GM21423 (cell line): ENCODE data around the gene ZNF213.
A peak's percentile ranks its signal among the peaks of the same experiment; 100 is the strongest.

Experiments
- ATAC-seq: cut with Tn5 transposase; IDR thresholded peaks from one replicate; pipeline ENCODE4 v1.9.1; 2021; ENCODE audit warnings: mild to moderate bottlenecking, moderate library complexity; ENCODE audit not compliant: unreplicated experiment

Gene ZNF213, protein sequence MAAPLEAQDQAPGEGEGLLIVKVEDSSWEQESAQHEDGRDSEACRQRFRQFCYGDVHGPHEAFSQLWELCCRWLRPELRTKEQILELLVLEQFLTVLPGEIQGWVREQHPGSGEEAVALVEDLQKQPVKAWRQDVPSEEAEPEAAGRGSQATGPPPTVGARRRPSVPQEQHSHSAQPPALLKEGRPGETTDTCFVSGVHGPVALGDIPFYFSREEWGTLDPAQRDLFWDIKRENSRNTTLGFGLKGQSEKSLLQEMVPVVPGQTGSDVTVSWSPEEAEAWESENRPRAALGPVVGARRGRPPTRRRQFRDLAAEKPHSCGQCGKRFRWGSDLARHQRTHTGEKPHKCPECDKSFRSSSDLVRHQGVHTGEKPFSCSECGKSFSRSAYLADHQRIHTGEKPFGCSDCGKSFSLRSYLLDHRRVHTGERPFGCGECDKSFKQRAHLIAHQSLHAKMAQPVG

DNA sequence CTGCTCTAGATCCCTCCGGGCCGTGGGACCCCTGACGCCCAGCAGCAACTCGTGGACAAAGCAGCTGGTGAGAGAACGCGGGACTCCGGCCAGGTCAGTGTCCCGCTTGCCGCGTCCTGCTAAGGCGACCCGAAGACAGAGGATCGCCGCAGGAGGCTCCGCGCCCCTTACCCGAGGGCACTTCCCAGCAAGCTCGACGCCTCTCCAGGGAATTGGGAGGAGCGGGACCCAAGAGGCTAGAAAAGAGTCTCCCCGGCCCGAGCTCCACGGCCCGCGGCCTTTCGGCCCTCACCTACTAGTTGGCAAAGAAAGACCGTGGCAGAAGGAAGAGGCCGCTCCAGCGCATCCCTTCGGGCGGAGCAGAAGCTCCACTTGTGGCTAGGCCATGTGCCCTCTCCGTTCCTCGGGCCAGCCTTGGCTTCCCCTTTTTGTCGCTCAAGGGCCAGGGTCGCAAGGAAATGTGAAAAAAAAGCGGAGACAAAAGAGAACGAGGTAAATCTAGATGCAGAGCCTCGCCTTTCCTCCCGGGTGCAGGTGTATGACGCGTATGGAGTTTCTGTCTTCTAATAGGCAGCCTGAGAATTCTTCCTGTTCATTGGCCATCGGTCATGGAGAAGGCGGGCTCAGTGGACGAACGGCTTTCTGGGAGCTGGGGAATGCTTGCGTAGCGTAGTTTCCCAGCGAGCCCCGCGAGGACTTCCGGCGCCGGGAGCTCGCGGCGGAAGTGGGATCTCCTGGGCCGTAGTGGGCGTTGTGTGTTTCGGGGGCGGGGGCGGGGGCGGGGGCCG is at the start of gene ZNF213:
ZNF213 (plus strand) TSS at position 692 of the 788 bp plus-strand sequence. CDS start 2,252 bp downstream, outside the sequence.
- ATAC-seq: peak; percentile 89

DNA sequence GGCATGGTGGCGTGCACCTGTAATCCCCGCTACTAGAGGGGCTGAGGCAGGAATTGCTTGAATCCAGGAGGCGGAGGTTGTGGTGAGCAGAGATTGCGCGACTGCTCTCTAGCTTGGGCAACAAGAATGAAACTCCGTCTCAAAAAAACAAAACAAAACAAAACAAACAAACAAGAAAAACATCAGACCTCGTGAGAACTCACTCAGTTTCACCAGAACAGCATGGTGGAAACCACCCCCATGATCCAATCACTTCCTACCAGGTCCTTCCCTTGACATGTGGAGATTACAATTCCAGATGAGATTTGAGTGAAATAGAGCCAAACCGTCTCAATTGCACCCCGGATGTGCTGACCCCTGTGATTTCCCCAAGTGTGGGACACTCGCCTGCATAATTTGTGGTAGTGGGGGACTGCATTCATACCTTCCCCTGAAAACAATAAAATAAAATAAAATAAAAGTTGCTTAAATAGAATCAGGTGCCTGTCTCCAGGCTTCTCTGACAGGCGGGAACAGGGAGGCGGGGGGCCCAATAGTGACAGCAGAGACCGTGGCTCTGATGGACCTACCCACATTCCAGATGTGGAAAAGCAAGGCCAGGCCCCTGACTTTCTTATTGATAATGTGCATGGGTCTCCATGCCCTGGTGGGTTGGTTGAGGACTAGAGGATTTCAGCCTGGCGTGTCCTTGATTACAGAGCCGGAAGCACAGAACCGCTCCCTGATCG is 48.8 kb upstream of the ZNF213 start:
- no peak for ATAC-seq

DNA sequence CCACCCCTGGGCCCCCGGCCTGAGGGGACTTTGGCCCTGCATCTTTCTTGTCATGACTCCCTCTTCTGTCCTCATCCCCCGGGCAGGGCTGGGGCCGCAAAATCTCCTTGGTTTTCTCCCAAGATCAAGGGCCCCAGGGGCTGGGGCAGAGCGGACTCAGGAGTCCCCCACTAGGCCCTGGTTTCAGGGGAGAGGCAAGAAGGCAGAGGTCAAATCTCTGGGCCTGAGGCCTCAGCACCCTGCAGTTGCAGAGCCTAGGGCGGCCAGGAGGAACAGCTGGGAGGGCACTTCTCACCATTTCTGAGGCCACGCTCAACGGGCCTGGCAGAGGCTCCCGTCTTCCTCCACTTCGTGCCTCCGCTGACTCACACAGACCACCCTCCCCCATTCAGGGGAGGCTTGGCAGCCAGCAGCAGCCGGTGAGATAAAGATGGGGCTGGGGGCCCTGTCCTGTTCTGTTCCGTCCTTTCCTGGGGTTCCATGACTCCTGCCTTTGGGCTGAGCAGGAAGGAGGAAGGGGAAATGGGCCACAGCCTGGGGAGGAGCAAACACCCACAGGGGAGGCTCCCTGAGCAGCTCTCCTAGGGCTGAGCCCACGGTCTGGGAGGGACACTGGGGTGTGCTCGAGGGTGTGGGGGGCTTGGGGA is 48.1 kb upstream of the ZNF213 start:
- no peak for ATAC-seq

DNA sequence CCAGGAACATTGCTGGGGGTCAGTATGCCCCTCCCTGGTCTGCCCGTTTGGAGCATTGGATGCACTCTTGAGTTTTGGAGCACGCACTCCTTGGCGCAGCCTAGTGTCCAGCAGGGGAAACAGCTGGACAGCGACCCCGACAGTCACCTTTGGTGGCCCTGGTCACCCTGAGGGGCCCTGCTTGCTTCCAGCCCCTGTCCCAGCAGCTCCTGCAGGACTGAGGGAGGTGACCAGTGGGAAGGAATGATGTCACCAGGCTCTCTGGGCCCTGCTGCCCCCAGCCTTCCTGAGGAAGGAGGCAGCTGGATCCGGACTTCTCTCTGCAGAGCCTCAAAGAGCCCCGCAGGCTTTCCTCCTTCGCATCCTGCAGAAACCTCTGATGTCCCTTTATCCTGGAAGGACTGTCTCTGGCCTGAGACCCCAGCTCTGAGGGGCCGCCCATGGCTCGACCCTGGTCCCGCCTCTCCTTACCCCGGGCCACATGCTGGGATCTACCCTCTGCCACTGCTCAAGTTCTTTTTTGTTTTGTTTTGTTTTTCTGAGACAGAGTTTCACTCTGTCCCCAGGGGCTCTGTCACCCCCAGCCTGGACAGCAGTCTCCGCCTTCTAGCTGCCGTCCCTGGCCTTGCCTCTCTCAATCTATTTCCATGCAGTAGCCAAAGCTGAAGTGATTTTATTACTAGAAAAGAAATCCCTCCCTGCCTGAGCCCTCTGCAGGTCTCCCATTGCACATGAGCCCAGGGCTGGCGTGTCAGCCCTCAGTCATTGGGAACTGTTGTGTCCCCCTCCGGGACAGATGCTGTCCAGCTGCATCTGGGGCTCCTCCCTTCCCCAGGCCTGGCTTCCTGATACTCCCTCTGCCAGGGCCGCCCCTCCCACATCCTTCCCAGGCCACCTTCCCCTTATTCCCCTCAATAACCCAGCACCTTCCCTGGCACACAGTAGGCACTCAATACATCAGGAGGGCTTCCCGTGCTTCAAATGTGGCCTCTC is 47.3 kb upstream of the ZNF213 start:
- no peak for ATAC-seq

DNA sequence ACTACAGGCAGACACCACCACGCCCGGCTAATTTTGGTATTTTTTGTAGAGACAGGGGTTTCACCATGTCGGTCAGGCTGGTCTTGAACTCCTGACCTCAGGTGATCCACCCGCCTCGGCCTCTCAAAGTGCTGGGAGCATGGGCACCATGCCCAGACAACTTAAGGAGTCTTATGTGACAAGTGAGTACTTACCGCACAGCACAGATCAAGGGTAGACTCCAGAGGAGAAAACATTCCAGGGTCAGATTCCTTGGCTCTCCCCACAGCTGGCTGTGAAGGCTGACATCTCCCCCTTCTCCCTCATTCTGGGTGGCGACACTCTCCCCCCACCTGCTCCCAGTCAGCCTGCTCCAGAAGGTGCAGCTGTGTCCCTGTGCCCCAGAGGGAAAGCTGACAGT is 46.4 kb upstream of the ZNF213 start:
- ATAC-seq: no peak

DNA sequence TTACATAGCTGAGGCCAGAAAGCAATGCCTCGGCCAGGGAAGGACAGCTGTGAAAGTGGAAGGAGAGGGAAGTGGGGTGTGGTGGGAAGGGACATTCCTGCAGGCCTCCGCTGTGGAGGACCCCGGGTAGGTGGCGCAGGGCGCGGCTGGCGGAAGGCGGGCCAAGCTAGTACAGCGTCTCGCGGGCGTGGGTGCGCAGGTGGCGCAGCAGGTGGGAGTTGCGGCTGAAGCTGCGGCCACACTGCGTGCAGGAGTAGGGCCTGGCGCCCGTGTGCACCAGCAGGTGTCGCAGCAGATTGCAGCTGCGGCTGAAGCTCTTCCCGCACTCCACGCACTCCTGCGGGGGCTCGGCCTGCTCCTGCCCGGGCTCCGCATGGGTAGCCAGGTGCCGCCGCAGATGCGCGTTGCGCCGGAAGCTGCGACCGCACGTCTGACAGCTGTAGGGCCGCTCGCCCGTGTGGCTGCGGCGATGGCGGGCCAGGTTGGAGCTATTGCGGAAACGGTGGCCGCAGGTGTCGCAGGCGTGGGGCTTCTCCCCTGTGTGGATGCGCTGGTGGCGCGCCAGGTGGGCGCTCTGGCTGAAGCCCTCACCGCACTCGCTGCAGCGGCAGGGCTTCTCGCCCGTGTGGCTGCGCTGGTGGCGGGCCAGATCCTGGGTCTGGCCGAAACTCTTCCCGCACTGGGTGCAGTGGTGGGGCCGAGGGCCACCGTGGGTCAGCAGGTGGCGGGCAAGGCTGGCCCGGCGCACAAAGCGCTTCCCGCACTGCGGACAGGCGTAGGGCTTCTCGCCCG is 45.7 kb upstream of the ZNF213 start:
- ATAC-seq: no peak

DNA sequence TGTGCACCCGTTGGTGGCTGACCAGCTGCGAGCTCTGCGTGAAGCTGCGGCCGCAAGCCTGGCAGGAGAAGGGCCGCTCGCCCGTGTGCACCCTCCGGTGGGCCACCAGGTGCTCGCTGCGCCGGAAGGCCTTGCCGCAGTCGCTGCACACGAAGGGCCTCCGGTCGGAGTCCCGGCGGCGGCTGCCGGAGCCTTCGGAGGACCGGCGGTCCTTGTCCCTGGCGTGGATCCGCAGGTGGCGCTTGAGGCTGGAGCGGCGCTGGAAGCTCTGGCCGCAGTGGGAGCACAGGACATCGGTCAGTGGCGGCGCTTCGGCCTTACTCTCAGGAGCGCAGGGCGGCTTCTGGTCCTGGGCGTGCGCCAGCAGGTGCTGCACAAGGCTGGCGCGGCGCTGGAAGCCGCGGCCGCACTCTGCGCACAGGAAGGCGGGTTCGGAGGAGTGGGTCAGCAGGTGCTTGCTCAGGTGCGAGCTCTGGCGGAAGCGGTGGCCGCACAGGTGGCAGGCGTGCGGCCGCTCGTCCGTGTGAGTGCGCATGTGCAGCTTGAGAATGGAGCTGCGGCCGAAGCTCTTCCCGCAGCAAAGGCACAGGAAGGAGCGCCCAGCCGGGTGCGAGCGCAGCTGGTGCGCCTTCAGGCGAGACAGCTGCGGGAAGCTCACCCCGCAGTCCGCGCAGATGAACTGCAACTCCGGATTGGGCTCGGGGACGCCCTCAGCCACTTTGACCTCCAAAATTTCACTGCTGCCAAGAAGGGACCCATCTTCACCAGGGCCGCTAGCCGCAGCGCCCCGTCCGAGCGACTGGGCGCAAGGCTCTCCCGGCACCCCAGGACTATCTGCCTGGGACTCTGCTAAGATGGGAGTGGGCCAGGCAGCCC is 44.9 kb upstream of the ZNF213 start:
- no peak for ATAC-seq

DNA sequence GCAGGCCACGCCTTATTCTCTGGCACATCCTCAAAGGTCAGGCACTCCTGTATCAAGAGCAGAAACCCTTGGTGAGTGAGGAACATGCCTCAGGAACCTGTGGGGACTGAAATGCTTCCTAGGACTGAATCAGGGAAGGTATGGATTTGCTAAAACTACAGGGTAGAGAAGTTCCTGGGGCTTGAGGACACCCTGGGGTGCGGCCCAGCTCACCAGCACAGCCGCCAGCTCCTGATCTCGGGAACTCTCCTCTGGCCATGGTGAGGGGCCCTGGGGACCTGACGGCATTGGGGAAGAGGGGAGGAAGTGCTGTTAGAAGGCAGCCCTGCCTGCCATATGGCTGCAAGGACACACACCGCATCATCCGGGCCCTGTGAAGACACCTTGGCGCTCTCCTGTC is 43.3 kb upstream of the ZNF213 start:
- no peak for ATAC-seq

DNA sequence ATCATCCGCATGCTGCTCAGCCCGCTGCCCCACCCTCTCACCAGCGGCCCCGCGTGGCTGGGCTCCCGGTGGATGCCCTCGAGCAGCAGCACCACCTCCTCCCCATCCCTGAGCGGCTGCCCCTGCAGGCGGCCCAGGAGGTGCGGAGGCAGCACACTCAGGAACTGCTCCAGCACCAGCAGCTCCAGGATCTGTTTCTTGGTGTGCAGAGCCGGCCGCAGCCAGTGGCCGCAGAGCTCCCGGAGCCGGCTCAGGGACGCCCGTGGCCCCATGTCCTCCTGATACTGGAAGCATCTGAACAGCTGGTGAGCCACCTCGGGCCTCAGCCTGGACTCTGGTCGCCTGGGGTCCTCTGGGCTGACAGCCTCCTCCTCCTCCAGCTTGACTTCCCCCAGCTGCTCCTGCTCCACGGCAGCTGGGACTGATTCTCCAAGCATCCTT is 42.3 kb upstream of the ZNF213 start:
- no peak for ATAC-seq

DNA sequence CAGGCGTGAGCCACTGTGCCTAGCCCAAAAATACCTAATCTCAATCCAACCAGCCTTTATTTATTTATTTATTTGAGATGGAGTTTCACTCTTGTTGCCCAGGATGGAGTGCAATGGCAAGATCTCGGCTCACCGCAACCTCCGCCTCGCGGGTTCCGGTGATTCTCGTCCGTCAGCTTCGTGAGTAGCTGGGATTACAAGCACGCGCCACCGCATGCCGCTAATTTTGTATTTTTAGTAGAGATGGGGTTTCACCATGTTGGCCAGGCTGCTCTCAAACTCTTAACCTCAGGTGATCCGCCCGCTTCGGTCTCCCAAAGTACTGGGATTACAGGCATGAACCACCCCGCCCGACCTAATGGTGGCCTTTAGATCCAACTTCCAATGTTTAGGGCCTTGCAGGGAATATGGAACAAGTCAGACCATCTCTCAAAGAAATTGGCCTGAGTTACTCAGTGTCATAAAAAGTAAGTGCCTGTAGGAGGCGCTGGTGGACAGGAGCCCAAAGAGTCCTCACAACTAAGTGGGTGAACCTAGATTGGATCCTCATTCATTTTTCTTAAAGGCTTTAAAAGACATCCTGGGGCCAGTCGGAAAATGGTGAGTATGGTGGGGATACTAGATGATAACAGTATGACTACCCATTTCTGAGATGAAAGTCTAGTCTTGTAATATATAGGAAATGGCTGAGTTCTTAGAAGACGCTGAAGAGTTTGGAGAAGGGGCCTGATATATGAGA is 40.4 kb upstream of the ZNF213 start:
- ATAC-seq: no peak

DNA sequence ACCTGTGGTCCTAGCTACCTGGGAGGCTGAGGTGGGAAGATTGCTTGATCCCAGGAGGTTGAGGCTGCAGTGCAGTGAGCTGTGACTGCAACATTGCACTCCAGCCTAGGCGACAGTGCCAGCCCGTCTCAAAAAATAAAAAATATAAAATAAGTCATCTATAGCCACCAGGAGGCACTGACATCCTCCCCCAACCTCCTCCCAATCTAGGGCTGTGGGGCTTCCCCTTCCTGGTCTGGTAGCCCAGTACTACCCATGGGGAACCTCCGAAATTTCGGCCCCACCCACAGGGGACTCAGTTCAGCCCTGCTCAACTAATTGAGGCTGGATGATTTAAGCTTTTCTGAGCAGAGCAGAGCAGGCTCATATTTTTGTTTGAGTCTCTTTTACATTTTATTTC is 39.0 kb upstream of the ZNF213 start:
- peak; percentile 66 for ATAC-seq

DNA sequence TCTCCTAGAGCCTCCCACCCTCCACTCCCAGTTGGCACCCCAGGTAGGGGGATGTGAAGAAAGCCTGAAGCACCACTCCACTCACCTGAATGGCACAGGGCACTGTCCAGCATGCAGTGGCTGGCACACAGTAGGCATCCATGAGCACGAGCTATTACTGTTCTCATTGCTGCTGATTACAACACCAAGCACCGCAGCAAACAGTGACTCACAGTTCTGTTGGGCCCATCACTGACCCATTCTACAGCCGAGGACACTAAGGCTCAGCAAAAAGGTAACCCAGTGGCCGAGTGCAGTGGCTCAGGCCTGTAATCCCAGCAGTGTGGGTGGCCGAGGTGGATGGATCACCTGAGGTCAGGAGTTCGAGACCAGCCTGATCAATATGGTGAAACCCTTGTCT is 38.5 kb upstream of the ZNF213 start:
- no peak for ATAC-seq

DNA sequence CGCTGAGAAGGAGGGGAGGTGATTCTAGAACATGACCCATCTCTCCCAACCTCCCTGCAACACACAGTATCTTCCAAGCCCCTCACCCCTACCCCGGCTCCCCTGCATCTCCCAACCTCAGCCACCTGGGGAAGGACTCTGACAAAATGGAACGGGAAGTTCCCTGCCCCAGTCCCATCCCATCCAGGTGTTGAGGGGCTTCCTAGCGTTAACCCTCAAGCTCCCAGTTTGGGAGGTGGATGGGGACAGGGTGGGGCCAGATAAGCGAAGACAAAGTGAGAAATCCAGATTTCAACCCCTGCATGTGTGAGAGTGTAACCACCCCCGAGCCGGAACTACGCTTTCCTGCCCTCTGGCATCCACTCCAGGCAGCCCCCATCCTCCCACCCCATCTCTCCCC is 37.6 kb upstream of the ZNF213 start:
- ATAC-seq: no peak

DNA sequence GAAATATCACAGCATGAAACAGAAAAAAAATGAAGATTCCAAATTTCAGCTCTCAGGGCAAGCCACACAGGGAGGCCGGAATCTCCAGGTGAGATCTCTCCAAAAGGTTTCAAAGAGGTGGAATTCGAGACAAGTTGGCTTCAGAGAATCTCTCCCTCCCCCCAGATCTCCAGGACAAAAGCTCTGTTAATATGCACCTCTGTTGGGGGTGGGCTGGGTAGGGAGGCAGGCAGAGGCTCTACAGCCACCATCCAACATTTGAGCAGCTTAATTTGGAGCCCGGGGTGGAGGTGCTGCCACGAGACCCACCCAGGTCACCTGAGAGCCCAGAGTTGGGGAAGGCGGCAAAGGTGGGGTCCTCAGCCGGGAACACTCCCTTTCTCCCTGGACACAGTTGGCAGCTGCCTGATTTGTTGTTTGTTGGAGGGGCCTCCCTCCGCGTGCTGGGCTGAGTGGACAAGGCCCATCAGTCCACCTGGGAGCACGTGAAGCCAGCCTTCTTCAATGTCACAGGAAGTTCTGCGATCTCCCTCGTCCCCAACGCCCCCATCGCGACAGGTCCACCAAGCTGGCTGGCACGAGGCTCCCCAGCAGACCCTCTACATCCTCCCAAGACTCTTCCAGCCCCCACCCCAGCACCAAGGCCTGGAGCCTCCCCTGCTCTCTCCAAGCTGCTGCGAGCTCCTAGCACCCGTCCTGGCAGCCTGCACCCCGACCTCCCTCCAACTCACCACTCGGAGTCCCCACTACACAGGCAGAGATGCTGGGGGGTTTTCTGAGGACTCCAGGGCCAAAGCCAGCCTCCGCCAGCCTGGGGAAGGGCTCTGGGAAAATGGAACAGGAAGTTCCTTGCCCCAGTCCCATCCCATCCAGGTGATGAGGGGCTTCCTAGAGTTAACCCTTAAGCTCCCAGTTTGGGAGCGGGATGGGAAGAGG is 36.1 kb upstream of the ZNF213 start, which contains the start of gene ZSCAN10:
ZSCAN10 (minus strand) TSS at position 836 of the 936 bp plus-strand sequence. CDS start 6,357 bp downstream, outside the sequence.
- no peak for ATAC-seq

DNA sequence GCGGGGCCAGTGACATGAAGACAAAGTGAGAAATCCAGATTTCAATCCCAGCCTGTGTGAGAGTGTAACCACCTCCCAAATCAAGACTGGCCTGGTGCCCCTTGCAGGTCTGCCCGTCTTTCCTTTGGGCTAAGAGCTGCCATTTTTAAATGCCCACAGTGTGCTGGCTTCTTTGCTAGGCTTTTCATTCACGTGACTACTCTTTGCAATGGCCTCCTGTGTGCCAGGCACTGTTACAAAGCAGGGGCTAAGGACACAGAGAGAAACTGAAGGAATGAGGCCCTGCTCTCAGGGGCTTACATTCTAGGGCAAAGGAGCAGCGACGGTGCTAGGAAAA is 35.5 kb upstream of the ZNF213 start:
- no peak for ATAC-seq
